ENCODE results near the gene SCAI. TPM values are rescaled to one million over a fixed set of nuclear protein-coding genes. Genes with fewer than 3 reads are reported as not detected.

SCAI gene
- total RNA-seq, 1 experiment from 2014 or later, result 15.5 TPM

GRCh38 chr9:125153712-125154367 is 10.5 kb upstream of the SCAI start:
- no peaks in the 10 kb centered on the region for H3K23me2 ChIP-seq (ENCODE audit: insufficient read length, low read depth, low read length, poor library complexity, severe bottlenecking)
- H2BK120ac ChIP-seq (ENCODE audit: low read depth, low read length, poor library complexity, severe bottlenecking), result no peak overlapping the region
- H2AK5ac ChIP-seq (ENCODE audit: insufficient read length, low read length), result no peak overlapping the region
- Mint-ChIP-seq H3K9me3 (no peaks in the 10 kb centered on the region), H3K4me3 (no peak overlapping the region), H3K4me1 (peaks cover 15 to 16% of the 10 kb centered on the region in 2 experiments), H3K27me3 (ENCODE audit: low read depth) (no peaks in the 10 kb centered on the region), H3K27ac (no peak overlapping the region), H3K36me3 (ENCODE audit: insufficient read depth in 1 of 3, low read depth in 3 of 3) (peaks cover 27 to 56% (median 55%) of the 10 kb centered on the region in 3 experiments; a peak in 6 of 7 replicates)
- no peak for DNase-seq
- TF ChIP-seq CTCF (conservative IDR thresholded peaks at IDR 0.05), result no peak
- no peak overlapping the region for H4K8ac ChIP-seq (replicated peaks; ENCODE audit: insufficient read length, low read depth, low read length)
- no peak overlapping the region for H3K9ac ChIP-seq (ENCODE audit: extremely low read depth, insufficient read length, low read length)
- no peak overlapping the region for H3K4me2 ChIP-seq (ENCODE audit: insufficient read depth, insufficient read length, low read length)
- no peaks in the 10 kb centered on the region for H3K79me2 ChIP-seq (ENCODE audit: insufficient read depth, low read length)
- no peak overlapping the region for H2BK15ac ChIP-seq (ENCODE audit: low read depth, low read length)
- H3K9me3 ChIP-seq (ENCODE audit: control insufficient read depth, low read depth, low read length), result no peaks in the 10 kb centered on the region
- H3K18ac ChIP-seq (ENCODE audit: insufficient read length, low read depth, low read length), result no peak overlapping the region
- H3K4ac ChIP-seq (ENCODE audit: low read depth, low read length), result no peak overlapping the region
- H3K14ac ChIP-seq (ENCODE audit: insufficient read depth, low read length), result no peak overlapping the region
- no peak overlapping the region for H2AFZ ChIP-seq (ENCODE audit: low read length)
- no CpG with 5 or more reads among the region's 4 CpGs for WGBS (ENCODE audit: extremely low coverage, insufficient read length, low lambda C conversion rate)
- no peak overlapping the region for H2BK20ac ChIP-seq (ENCODE audit: low read depth, low read length, poor library complexity, severe bottlenecking)
- H3K23ac ChIP-seq (ENCODE audit: insufficient read length, low read depth, low read length), result no peak overlapping the region
- no peak overlapping the region for H4K5ac ChIP-seq (ENCODE audit: insufficient read length, low read depth, low read length)
- no peaks in the 10 kb centered on the region for H3K4me1 ChIP-seq (ENCODE audit: insufficient read depth, low read length)
- no peak overlapping the region for H2BK12ac ChIP-seq (ENCODE audit: insufficient read length, low read depth, low read length)
- no peak overlapping the region for H3K56ac ChIP-seq (ENCODE audit: insufficient read length, low read depth, low read length)
- no peaks in the 10 kb centered on the region for H3K79me1 ChIP-seq (ENCODE audit: insufficient read depth, low read depth, low read length, poor library complexity, severe bottlenecking)
- H3K27ac ChIP-seq (ENCODE audit: insufficient read length, low read depth, low read length), result no peak overlapping the region
- no peak overlapping the region for H4K91ac ChIP-seq (ENCODE audit: insufficient read length, low read depth, low read length)
- H2BK5ac ChIP-seq (ENCODE audit: insufficient read length, low read length), result no peak overlapping the region
- H3K27me3 ChIP-seq (ENCODE audit: insufficient read depth, low read length), result no peaks in the 10 kb centered on the region
- H3T11ph ChIP-seq (ENCODE audit: low read length), result no peak overlapping the region
- no peaks in the 10 kb centered on the region for H4K20me1 ChIP-seq (ENCODE audit: control insufficient read depth, insufficient read depth, insufficient read length)

All from H9 (cell line).